GM19023 (cell line): ENCODE results near the gene SPI1.

Source experiments
- ATAC-seq: cut with Tn5 transposase; IDR thresholded peaks from one replicate; pipeline ENCODE4 v1.9.1; 2021; ENCODE audit warnings: mild to moderate bottlenecking, moderate library complexity; ENCODE audit not compliant: unreplicated experiment

SPI1 gene

GRCh38 chr11:47378010-47378835, at the start of gene SPI1:
Gene SPI1 (minus strand): TSS chr11:47378547. CDS start chr11:47378353, 194 bp downstream.
- peak; percentile 75 for ATAC-seq

- peak; percentile 93 for ATAC-seq
Measured at GRCh38 chr11:47426062-47426956, 48.0 kb upstream of the SPI1 start, which contains the start of gene PSMC3. Gene PSMC3 (minus strand): TSS chr11:47426439. CDS start chr11:47426279, 160 bp downstream.

GRCh38 chr11:47425611-47426010, 47.3 kb upstream of the SPI1 start:
- ATAC-seq, result no peak

- no peak for ATAC-seq
Measured at GRCh38 chr11:47418454-47419259, 40.3 kb upstream of the SPI1 start.

- no peak for ATAC-seq
Measured at GRCh38 chr11:47417712-47418111, 39.4 kb upstream of the SPI1 start.

GRCh38 chr11:47415949-47416472, 37.7 kb upstream of the SPI1 start:
- ATAC-seq, result no peak

- no peak for ATAC-seq
Measured at GRCh38 chr11:47415091-47415854, 36.9 kb upstream of the SPI1 start.

GRCh38 chr11:47414685-47415070, 36.3 kb upstream of the SPI1 start:
- no peak for ATAC-seq

- no peak for ATAC-seq
Measured at GRCh38 chr11:47413908-47414684, 35.7 kb upstream of the SPI1 start.

- no peak for ATAC-seq
Measured at GRCh38 chr11:47413351-47413750, 35.0 kb upstream of the SPI1 start.

- no peak for ATAC-seq
Measured at GRCh38 chr11:47411884-47412746, 33.8 kb upstream of the SPI1 start.

- ATAC-seq, result no peak
Measured at GRCh38 chr11:47410370-47411264, 32.3 kb upstream of the SPI1 start.

- no peak for ATAC-seq
Measured at GRCh38 chr11:47409440-47410369, 31.4 kb upstream of the SPI1 start.

- peak; percentile 6 for ATAC-seq
Measured at GRCh38 chr11:47408598-47409439, 30.5 kb upstream of the SPI1 start.
